GM19238 (cell line): ENCODE results near the gene RBM26.
A peak's percentile ranks its signal among the peaks of the same experiment; 100 is the strongest.

ENCODE experiments used
- DNase-seq: peaks from one replicate; pipeline ENCODE4 v3.0.0; 2011; ENCODE audit warnings: low spot score; ENCODE audit not compliant: insufficient read length

Gene RBM26

GRCh38 chr13:79405831-79406596 is at the start of gene RBM26:
TSS of gene RBM26 (minus strand) at chr13:79406255. CDS start at chr13:79405774, 481 bp downstream.
- DNase-seq, result peak; percentile 81

- DNase-seq, result no peak
Observed at GRCh38 chr13:79455331-79455730, 49.3 kb upstream of the RBM26 start.

- no peak for DNase-seq
Observed at GRCh38 chr13:79452239-79452913, 46.3 kb upstream of the RBM26 start.

GRCh38 chr13:79451500-79451962 is 45.5 kb upstream of the RBM26 start:
- DNase-seq, result peak; percentile 24

GRCh38 chr13:79450110-79450509 is 44.1 kb upstream of the RBM26 start:
- DNase-seq, result no peak

- no peak for DNase-seq
Observed at GRCh38 chr13:79448413-79448812, 42.4 kb upstream of the RBM26 start.

- no peak for DNase-seq
Observed at GRCh38 chr13:79447741-79448140, 41.7 kb upstream of the RBM26 start.

GRCh38 chr13:79447141-79447540 is 41.1 kb upstream of the RBM26 start:
- no peak for DNase-seq

- no peak for DNase-seq
Observed at GRCh38 chr13:79445968-79446645, 40.1 kb upstream of the RBM26 start.

- DNase-seq, result no peak
Observed at GRCh38 chr13:79442706-79443105, 36.7 kb upstream of the RBM26 start.

GRCh38 chr13:79442221-79442620 is 36.2 kb upstream of the RBM26 start:
- DNase-seq, result no peak

- no peak for DNase-seq
Observed at GRCh38 chr13:79440958-79441528, 35.0 kb upstream of the RBM26 start.

GRCh38 chr13:79439275-79439674 is 33.2 kb upstream of the RBM26 start:
- DNase-seq, result no peak

GRCh38 chr13:79435561-79435990 is 29.5 kb upstream of the RBM26 start:
- no peak for DNase-seq

- no peak for DNase-seq
Observed at GRCh38 chr13:79434556-79434955, 28.5 kb upstream of the RBM26 start.

GRCh38 chr13:79432992-79433391 is 26.9 kb upstream of the RBM26 start:
- DNase-seq, result no peak

- DNase-seq, result no peak
Observed at GRCh38 chr13:79432086-79432485, 26.0 kb upstream of the RBM26 start.

GRCh38 chr13:79429309-79429708 is 23.3 kb upstream of the RBM26 start:
- no peak for DNase-seq

- no peak for DNase-seq
Observed at GRCh38 chr13:79427883-79428282, 21.8 kb upstream of the RBM26 start.

- DNase-seq, result no peak
Observed at GRCh38 chr13:79427265-79427664, 21.2 kb upstream of the RBM26 start.

GRCh38 chr13:79423801-79424642 is 18.0 kb upstream of the RBM26 start:
- DNase-seq, result no peak
